GM21786 (cell line): ENCODE measurements around the gene SKA3.
A peak's percentile ranks its signal among the peaks of the same experiment; 100 is the strongest.
"Not testable (repeated sequence)": the region's sequence is repeated elsewhere in the genome, so short reads cannot be mapped to it uniquely, and the experiment has no call there.

ENCODE experiments used
- ATAC-seq: cut with Tn5 transposase; IDR thresholded peaks from one replicate; pipeline ENCODE4 v1.9.1; 2021; ENCODE audit not compliant: unreplicated experiment

Gene SKA3

DNA sequence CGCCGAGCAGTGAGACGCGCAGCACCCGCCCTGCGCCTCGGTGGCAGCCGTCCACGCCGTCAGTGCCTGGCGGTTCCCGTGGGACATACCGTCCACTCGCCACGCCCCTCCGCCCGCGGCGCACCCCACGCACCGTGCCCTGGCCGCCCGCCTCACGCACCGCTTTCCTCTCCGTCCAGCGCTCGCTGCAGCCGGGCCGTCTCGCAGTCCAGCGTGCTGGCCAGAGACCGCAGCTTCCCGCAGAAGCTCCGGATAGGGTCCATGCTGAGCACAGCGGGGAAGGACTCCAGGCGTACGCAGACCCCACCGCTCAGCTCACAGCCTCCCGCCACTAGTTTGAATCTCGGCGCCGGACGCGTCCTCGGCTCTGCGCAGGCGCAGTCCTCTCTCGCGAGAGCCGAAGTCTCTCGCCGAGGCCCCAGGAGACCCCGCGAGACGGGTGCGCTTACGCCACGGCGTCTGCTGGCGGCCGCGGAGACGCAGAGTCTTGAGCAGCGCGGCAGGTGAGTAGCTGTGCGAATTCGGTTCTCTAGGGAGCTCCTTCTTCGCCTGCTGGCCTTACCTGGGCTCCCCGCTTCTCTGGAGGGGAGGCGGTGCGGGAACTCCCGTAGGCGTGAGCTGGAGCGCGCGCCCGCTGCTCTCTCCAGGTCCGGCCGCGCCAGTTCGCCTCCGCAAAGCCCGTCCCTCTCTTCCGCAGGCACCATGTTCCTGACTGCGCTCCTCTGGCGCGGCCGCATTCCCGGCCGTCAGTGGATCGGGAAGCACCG, at the start of gene SKA3, which contains the start of gene MRPL57:
Gene SKA3 (minus strand): TSS at position 338 of the 767 bp plus-strand sequence. CDS start 75 bp downstream, at position 263.
Gene MRPL57 (plus strand): TSS at position 444 of the 767 bp plus-strand sequence. CDS start 259 bp downstream, at position 703.
- ATAC-seq, result peak; percentile 90

DNA sequence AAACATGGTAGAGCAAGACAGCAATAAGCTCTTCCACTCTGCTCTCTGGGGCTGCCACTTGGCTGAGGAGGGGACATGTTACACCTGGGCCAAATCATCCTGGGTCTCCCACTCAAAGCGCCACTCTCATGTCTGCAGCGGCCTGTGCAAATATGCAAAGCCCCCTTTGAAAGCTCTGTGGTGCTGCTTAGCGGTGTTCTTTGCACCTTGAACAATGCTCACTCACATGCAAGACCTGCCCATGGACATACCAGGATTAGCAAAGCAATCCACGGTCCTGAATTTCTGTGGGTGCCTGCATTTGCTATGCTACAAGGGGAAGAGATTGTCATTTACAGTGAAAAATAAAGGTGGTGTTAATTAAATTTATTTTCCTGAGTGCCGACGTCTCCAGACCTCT, 48.7 kb upstream of the SKA3 start:
- no peak for ATAC-seq

DNA sequence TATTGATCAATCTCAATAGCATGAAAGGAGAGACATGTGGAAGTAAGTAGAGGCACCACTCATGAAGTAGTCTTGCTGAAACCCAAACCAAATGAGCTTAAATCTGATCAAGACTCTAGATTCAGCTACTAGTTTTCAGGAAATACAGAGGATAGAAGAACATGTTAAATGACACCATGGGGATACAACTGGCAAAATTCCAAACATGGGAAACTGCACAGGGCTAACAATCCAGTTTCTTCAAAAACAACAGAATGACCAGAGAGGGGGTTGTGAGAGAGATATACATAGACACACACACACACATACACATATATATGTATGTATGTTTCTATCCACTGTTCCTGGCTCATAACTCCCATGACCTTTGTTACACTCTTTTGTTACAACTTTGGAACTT, 44.9 kb upstream of the SKA3 start:
- ATAC-seq, result no peak

DNA sequence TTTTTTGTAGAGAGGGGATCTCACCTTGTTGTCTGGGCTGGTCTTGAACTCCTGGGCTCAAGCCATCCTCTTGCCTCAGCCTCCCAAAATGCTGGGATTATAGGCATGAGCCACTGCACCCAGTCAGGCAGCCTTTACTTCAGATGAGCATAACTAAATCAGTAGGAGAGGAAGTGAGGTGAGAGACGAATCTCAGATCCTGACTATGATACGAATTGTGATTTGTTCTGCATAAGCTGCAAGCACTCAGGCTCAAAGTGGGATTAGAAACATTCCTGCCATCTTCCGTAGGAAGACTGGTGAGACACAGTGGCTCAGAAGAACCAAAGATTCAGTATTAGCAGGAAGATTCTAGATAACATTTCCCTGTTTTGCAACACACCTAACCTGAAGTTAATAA, 43.4 kb upstream of the SKA3 start:
- ATAC-seq, result not testable (repeated sequence)

DNA sequence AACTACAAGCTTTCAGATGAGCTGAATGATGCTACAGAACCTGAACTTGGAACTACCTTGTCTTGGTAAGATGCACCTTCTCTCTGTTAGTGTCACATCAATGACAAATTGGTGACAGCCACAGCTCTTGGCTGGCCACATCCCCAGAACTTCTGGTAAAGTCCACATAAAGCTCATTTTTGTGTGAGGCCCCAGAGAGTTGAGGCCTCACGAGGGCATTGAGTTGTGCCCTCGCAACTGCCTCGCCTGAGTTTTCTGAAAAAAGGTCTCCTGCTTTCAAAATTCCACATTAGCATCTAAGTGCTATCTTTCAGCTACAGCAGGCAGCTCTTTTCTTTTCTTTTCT, 42.7 kb upstream of the SKA3 start:
- no peak for ATAC-seq

DNA sequence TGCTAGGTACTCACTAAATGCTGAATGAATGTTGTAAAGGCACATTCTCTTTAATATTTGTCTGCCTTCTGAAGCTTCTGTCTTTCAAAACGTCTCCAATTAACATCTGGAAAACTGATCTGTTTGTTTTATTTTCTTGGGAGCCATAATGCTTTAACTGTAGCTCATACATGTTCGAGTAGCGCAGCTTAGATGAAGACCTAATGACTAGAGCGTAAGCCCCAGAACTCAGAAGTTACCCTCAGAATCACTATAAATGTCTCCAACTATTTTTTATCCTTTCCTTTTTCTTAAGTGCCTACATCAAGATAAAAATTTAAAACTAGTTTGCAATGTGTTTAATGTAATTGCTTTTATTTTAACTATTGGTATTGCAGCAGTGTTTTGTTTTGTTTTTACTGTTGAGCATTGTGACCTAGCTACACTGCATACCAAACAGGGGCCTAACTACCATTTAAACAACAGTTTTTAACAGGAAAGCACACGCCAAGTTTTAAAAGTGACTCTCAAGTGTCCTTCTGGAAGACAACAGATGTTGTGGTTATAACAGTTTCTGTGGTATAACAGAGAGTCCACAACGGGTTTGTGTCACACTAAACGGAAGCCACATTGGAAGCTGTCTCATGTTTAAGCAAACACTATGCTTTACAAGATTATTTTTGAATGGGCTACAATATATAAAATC, 42.1 kb upstream of the SKA3 start:
- ATAC-seq, result peak; percentile 97

DNA sequence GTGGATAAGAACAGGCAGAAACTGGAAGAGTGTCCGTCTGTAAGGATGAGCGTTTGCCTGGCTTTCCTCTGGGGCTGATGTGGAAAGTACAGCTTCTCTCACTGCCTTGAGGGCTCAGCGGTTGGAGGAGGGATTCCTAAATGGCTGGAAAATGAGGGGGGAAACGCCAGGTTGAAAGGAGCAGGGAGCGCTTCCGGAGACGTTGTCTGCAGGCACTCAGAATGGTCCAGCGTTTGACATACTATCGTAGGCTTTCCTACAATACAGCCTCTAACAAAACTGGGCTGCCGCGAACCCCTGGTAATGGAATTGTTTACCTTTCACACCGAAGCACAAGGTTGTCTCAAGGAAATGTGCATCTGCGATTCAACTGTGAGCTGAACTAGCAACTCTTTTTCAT, 40.0 kb upstream of the SKA3 start:
- ATAC-seq, result no peak

DNA sequence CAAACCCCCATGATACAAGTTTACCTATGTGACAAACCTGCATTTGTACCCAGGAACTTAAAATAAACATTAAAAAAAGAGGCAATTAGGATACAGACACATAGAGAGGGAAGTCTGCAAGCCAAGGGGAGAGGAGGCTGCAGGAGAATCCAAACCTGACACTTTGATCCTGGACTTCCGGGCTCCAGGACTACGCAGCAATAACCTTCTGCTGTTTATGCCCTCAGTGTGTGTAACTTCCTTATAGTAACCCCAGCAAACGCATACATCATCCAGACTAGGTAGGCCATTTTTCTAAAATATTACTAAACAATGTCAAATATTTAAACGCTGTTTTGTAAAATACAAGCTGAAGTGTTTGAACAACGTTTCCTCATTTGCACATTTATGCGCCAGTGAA, 39.1 kb upstream of the SKA3 start:
- ATAC-seq, result not testable (repeated sequence)

DNA sequence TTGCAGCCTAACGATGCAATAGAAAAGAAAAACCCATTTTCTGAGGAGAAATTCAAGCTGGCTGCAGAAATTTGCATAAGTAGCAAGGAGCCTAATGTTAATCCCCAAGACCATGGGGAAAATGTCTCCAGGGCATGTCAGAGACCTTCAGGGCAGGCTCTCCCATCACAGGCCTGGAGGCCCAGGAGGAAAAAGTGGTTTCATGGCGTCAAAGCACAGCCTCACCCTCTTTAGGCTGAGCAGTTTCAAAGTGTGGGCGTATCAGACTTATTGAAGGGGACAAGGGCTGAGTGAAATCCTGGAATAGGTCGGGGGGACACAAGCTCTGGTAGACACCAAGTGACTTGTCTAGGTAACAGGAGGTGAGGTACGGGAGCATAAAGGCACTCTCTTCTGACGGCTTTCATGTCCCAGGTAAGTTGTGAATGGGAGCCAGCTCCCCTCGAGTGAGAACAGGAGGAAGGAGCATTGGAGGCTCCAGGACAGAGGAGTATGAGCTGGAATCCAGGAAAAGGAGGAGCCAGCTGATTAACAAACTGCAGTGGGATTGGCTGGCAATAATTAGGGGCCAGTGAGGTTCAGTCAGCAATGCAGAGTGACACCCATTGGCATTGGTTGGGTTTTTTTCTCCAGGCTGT, 35.9 kb upstream of the SKA3 start:
- no peak for ATAC-seq

DNA sequence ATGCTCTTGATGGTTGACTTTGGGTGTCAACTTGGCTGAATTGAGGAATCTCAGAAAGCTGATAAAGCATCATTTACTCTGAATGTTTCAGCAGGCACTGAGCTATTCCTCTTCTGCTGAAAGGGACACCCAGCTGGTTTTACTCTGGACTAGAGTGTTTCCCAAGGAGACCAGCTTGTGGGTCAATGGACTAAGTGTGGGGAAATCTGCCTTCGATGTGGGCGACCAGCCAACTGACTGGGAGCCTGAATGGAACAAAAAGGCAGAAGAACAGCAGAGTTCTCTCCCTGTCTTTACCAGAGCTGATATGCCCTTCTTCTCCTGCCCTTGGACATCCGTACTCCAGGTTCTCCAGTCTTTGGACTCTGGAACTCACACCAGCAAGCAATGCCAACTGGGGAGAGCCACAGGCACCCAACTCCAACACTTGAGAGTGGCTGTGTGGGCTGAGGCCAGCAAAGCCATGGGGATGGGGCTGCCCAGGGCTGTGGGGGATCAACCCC, 32.4 kb upstream of the SKA3 start:
- no peak for ATAC-seq

DNA sequence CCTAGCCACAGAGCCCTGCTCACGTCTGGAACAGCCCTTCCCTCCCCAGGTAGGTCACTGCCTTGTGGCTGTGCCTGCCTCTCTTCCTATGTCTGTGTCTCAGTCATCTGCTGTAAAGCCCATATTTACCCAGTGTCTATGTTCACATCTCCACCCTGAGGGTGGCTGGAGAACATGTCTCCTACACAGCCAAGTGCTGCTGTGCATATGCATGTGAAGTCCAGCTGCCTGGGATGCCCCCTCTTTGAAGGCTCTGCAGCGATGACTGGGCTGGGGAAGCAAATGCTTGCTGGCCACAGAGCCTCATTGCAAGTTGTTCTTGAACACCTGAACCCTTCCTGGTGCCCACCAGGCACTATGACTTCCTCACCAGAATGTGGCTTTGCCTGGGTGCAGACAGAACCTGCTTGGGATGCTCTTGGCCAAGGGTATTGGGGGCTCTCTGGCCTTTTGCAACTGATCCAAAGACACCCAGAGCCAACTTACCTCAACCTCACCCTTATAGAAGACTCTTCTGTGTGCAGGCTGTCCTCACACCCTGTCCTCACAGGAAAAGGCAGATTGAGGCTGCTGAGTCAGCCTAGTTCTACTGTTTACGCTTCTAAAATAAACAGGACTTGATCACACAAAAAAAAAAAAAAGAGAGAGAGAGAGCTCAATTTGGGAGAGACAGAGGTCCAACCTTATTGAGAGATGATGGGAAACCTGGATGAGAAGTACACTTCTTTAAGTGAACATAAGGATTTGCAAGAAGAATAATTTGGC, 26.6 kb upstream of the SKA3 start:
- ATAC-seq, result no peak

DNA sequence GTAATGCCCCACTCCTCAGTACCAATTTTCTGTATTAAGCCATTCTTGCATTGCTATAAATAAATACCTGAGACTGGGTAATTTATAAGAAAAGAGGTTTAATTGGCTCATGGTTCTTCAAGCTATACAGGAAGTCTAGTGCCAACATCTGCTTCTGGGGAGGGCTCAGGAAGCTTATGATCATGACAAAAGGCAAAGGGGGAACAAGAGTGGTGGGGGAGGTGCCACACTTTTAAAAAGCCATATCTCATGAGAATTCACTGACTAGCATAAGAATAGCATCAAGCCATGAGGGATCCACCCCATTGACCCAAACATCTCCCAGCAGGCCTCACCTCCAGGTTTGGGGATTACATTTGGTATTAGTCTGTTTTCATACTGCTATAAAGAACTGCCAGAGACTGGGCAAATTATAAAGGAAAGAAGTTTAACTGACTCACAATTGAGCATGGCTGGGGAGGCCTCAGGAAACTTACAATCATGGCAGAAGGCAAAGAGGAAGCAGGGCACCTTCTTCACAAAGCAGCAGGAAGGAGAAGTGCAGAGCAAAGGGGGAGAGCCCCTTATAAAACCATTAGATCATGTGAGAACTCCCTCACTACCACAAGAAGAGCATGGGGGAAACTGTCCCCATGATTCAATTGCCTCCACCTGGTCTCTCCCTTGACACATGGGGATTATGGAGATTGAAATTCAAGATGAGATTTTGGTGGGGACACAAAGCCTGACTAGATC, 25.3 kb upstream of the SKA3 start:
- ATAC-seq, result not testable (repeated sequence)

DNA sequence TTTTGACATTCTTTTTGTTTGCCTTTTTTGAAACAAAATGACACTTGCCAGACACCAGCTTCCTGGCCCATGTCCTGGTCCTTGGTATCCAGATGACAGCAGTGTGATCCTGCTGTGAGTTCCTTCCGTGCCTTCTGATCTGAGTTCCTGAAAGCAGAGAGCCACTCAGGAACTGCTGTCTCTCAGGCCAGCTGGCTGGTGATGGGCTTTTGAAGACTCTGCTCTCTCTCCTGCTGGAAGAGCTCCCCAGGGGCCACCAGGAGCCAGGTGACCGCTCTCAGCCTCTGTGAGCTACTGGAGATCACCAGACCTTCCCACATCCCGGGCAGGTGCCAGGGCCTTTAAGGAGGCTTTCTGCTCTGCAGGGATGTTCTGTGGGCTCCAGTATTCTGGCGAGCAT, 22.0 kb upstream of the SKA3 start:
- not testable (repeated sequence) for ATAC-seq

DNA sequence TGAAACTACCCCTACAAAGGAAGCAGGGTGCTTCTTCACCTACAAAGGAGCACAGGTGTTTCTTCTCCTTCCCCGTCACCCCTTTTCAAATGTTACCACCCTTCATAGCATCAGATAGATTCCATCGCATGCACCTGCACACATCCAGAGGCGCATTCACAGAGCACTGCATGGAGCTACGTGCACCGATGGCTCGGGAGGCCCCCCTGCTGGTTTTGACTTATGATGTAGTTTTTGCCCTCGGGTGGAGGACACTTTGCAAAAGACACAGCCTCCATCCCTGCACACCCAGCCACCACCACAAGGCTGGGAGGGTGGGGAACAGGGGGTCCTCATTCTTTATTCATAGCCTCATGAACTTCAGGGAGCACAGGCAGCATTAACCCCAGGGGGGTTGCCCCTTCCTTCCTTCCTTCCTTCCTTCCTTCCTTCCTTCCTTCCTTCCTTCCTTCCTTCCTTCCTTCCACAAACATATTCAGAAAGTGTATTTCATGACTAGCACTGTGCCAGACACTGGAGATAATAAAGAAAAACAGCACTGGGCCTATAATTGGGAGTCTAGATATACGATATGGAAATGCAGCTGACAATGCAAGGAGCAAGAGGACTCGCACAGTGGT, 21.4 kb upstream of the SKA3 start:
- ATAC-seq, result not testable (repeated sequence)

DNA sequence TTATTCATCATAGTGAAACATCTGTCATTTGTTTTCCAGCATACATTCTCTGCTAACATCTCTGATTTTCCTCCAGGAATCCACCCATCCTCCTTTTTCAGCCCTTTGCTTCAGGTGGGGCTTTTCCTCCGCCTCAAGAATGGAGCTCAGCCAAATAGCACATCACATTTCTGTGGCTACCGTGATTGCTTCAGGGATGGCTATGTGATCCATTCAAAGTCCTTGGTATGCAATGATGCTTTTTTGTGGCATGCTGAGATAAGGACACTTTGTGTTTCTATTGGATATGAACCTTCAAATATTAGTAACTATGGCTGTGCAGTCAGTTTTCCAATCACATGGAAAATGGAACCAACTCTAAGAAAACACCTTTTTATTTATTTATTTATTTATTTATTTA, 18.4 kb upstream of the SKA3 start:
- not testable (repeated sequence) for ATAC-seq

DNA sequence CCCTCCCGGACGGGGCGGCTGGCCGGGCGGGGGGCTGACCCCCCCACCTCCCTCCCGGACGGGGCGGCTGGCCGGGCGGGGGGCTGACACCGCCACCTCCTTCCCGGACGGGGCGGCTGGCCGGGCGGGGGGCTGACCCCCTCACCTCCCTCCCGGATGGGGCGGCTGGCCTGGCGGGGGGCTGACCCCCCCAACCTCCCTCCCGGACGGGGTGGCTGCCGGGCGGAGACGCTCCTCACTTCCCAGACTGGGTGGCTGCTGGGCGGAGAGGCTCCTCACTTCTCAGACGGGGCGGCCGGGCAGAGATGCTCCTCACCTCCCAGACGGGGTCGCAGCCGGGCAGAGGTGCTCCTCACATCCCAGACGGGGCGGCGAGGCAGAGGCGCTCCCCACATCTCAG, 10.1 kb upstream of the SKA3 start:
- ATAC-seq, result not testable (repeated sequence)

DNA sequence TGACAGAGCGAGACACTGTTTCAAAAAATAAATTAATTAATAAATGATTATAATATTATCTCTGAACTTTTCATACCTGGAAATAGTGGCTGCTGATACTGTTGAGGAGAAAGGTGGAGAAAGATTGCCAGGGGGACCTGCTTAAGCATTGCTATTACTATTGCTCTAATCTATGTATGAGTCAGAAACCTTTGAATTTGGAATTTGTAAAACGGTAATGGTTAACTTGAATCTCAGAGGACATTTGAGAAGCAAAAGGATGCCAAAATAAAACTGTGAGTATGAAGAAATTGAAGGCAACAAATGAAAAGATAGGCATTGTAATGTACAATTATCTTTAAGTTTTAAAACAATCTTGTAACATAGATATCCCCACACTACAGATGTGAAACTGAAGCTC, 5.3 kb upstream of the SKA3 start:
- ATAC-seq, result no peak

DNA sequence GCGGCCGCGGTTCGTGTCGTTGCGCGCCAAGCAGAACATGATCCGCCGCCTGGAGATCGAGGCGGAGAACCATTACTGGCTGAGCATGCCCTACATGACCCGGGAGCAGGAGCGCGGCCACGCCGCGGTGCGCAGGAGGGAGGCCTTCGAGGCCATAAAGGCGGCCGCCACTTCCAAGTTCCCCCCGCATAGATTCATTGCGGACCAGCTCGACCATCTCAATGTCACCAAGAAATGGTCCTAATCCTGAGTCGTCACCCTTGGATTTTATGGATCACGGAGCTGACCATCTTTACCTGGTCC, 581 bp upstream of the SKA3 start:
- ATAC-seq, result peak; percentile 29

DNA sequence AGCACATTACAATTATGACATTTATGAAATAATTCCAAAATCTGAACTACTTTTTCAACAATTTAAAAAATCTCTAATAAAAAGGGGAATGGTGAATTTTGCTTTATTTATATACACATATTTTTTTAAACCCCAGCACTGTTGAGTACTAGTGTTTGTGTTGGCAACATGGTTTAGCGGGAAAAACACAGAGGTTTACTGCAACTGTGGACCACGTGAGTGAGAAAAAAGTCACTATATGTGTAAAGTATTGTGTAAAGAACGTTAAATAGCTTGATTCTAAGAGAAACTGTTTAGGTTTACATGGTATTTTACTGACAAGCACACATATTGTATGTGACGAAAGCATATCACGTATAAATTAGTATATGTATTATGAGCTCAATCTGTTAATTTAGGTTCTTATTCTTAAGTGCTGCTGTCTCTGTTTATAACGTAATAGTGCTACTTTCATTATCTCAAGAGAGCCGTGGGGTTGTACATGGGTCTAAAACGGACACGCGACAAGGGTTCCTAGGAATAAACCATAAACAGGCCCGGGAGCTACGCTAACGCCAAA, 617 bp downstream of the SKA3 start:
- ATAC-seq, result no peak

DNA sequence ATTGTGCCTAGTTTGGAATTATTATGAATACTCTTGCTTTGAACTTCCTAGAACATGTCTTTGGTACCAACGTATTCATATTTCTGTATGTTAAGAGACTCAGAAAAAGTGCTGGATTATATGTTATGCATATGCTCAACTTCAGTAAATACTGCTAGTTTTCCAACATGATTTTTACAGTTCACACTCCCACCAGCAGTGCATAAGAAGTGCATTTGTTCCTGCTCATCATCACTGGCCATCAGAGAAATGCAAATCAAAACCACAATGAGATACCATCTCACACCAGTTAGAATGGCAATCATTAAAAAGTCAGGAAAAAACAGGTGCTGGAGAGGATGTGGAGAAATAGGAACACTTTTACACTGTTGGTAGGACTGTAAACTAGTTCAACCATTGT, 2.6 kb downstream of the SKA3 start:
- ATAC-seq, result not testable (repeated sequence)
